Measurements from ENCODE around the gene OR56A5.
"Not testable (repeated sequence)": the region's sequence is repeated elsewhere in the genome, so short reads cannot be mapped to it uniquely, and the experiment has no call there.

The OR56A5 gene

GRCh38 chr11:5966958-5967357 is 1.3 kb downstream of the OR56A5 start:
- no peak for DNase-seq (ENCODE audit: low spot score)
- no peak for TF ChIP-seq CTCF (IDR thresholded peaks at IDR 0.05; ENCODE audit: extremely low read depth, missing control alignments)

- not testable (repeated sequence) for DNase-seq (ENCODE audit: low spot score)
Measured at GRCh38 chr11:5960704-5961320, 7.5 kb downstream of the OR56A5 start.

- no peak for TF ChIP-seq CTCF (IDR thresholded peaks at IDR 0.05; ENCODE audit: extremely low read depth, missing control alignments)
Measured at GRCh38 chr11:5955586-5955985, 12.7 kb downstream of the OR56A5 start.

GRCh38 chr11:5941951-5942350 is 26.3 kb downstream of the OR56A5 start, which contains the start of gene OR56A3:
Gene OR56A3, plus strand, starts transcription at chr11:5942251. Its CDS starts 5,096 bp downstream, at chr11:5947347.
- TF ChIP-seq CTCF (IDR thresholded peaks at IDR 0.05; ENCODE audit: extremely low read depth, missing control alignments): no peak
- no peak for DNase-seq (ENCODE audit: low spot score)

More at GRCh38 chr11:5955586-5955985, 12.7 kb downstream of the OR56A5 start:
- DNase-seq (ENCODE audit: low spot score): no peak

GRCh38 chr11:5940748-5941147 is 27.5 kb downstream of the OR56A5 start:
- no peak for TF ChIP-seq CTCF (IDR thresholded peaks at IDR 0.05; ENCODE audit: extremely low read depth, missing control alignments)

GRCh38 chr11:5938603-5938965 is 29.7 kb downstream of the OR56A5 start:
- DNase-seq (ENCODE audit: low spot score): no peak
- no peak for TF ChIP-seq CTCF (IDR thresholded peaks at IDR 0.05; ENCODE audit: extremely low read depth, missing control alignments)

More at GRCh38 chr11:5940748-5941147, 27.5 kb downstream of the OR56A5 start:
- no peak for DNase-seq (ENCODE audit: low spot score)

GRCh38 chr11:5937868-5938602 is 30.3 kb downstream of the OR56A5 start:
- DNase-seq (ENCODE audit: low spot score): no peak

More at GRCh38 chr11:5937868-5938602, 30.3 kb downstream of the OR56A5 start:
- TF ChIP-seq CTCF (IDR thresholded peaks at IDR 0.05; ENCODE audit: extremely low read depth, missing control alignments): no peak

Measured in GM20000 (cell line).